ENCODE results near the gene SIAH3. TPM values are rescaled to one million over a fixed set of nuclear protein-coding genes. Genes with fewer than 3 reads are reported as not detected.

The SIAH3 gene
- total and polyA plus RNA-seq, 9 of the 15 experiments (the other 6 are each of a cell fraction or from before 2014, with no cell fraction given) = not detected

- H3K36me3 ChIP-seq (ENCODE audit: control insufficient read depth, insufficient read depth, low read length) = no peaks in the 10 kb centered on the region
- no peak overlapping the region for H3K9ac ChIP-seq (ENCODE audit: insufficient read depth in 1 of 2, low read depth in 2 of 2, low read length in 2 of 2)
- H3K9me3 ChIP-seq (replicated peaks; ENCODE audit: control insufficient read depth, insufficient read depth, low read depth, low read length) = no peaks in the 10 kb centered on the region
- no peaks in the 10 kb centered on the region for H3K79me2 ChIP-seq (ENCODE audit: control insufficient read depth, insufficient read depth, low read length)
- H3K4me3 ChIP-seq = no peak overlapping the region
- 0% methylated on average over 3 of the region's 3 CpGs for WGBS (ENCODE audit: insufficient coverage, low coverage, missing lambda C conversion rate)
- FAIRE-seq = no peak
- no peak overlapping the region for H3K27ac ChIP-seq (ENCODE audit: extremely low read depth, low read depth, low read length)
- intact Hi-C loops (cut with micrococcal nuclease) = no loop called here
- no peak overlapping the region for H2AFZ ChIP-seq (ENCODE audit: low read depth, low read length)
- H3K27me3 ChIP-seq (ENCODE audit: control insufficient read depth in 2 of 2, insufficient read depth in 2 of 2, low read length in 2 of 2) = peaks cover 0 to 15% of the 10 kb centered on the region in 2 experiments; a peak in 1 of 5 replicates
- TF ChIP-seq RBM25 (IDR thresholded peaks at IDR 0.05; ENCODE audit: low read depth, low read length, severe bottlenecking) (no peak), CXXC5 (CRISPR knock-in tag; IDR thresholded peaks at IDR 0.05) (no peak), ZNF121 (CRISPR knock-in tag; conservative IDR thresholded peaks at IDR 0.05) (no peak), ZBTB11 (CRISPR knock-in tag; IDR thresholded peaks at IDR 0.05) (no peak), GABPB1 (CRISPR knock-in tag; IDR thresholded peaks at IDR 0.05) (no peak), ZNF445 (CRISPR knock-in tag; IDR thresholded peaks at IDR 0.05; ENCODE audit: low read depth) (no peak), NR2F6 (CRISPR knock-in tag; IDR thresholded peaks at IDR 0.05) (no peak), TRIM25 (IDR thresholded peaks at IDR 0.05; ENCODE audit: borderline replicate concordance) (no peak)
- DNase-seq (ENCODE audit: extremely low read depth in 1 of 4, low spot score in 3 of 4) = no peak
- H3K9me1 ChIP-seq (ENCODE audit: control insufficient read depth, insufficient read depth, low read length) = no peaks in the 10 kb centered on the region
- POLR2A ChIA-PET = no interaction called here
- BruUV-seq (replicated peaks) = no TSS peak
- no peaks in the 10 kb centered on the region for H3K4me1 ChIP-seq (replicated peaks in 1 of 2; ENCODE audit: control insufficient read depth in 2 of 2, insufficient read depth in 2 of 2, low read length in 2 of 2)
- in situ Hi-C loops (cut with MboI) = no loop called here
- CTCF ChIA-PET (ENCODE audit: low intra/inter-chr PET ratio) = no interaction called here
- ATAC-seq = no peak
- no peak overlapping the region for H3K4me2 ChIP-seq (ENCODE audit: insufficient read depth, low read length)
- no peaks in the 10 kb centered on the region for H4K20me1 ChIP-seq (replicated peaks; ENCODE audit: control insufficient read depth, insufficient read depth, low read length)
Observed at GRCh38 chr13:45775401-45775963, 76.1 kb downstream of the SIAH3 start.
